ENCODE data around the gene AQP3.

DNA sequence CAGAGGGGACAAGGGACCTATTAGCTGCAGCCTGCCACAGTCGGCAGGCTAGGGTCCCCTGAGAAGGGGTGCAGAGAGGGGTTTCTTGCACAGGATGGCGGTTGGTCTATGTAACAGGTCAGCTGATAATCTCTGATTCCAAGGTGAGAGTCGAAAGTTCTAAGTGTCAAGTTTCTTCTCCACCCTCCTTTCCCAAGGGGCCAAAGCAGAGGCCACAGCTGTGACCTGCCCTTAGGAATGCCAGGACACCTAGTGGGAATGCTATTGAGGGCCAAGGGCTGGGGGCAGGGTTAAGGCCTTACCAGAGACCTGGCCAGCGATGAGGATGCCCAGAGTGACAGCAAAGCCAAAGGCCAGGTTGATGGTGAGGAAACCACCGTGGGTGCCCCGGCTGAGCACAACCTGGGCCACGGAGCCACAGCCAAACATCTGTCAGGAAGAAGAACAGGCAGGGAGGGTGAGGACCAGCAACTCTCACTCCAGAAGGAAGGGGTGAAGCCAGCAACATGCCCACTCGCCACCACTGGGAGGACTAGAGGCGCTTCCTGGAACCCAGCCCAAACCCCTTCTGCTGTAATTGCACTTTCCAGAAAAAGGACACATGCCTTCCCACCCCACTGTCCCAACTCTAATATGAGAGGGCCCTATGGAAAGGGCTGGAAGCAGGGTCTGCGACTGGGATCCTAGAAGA, 3.8 kb downstream of the AQP3 start:
- TF ChIP-seq, protein P1, sequence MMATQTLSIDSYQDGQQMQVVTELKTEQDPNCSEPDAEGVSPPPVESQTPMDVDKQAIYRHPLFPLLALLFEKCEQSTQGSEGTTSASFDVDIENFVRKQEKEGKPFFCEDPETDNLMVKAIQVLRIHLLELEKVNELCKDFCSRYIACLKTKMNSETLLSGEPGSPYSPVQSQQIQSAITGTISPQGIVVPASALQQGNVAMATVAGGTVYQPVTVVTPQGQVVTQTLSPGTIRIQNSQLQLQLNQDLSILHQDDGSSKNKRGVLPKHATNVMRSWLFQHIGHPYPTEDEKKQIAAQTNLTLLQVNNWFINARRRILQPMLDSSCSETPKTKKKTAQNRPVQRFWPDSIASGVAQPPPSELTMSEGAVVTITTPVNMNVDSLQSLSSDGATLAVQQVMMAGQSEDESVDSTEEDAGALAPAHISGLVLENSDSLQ (IDR thresholded peaks at IDR 0.05): no peak
- TF ChIP-seq HDGF (IDR thresholded peaks at IDR 0.05; ENCODE audit: borderline replicate concordance) (no peak), LEF1 (IDR thresholded peaks at IDR 0.05; ENCODE audit: borderline replicate concordance) (no peak), SP1 (IDR thresholded peaks at IDR 0.05) (no peak), ARNT (IDR thresholded peaks at IDR 0.05) (no peak), ELF4 (IDR thresholded peaks at IDR 0.05) (no peak), FOXA1 (IDR thresholded peaks at IDR 0.05) (no peak), SUZ12 (IDR thresholded peaks at IDR 0.05) (no peak), ZNF384 (IDR thresholded peaks at IDR 0.05) (no peak), NFRKB (IDR thresholded peaks at IDR 0.05) (no peak), L3MBTL2 (conservative IDR thresholded peaks at IDR 0.05) (no peak)
